ENCODE data around the gene DUSP10. TPM values are rescaled to one million over a fixed set of nuclear protein-coding genes. Genes with fewer than 3 reads are reported as not detected.

Gene DUSP10
- total RNA-seq, 1 experiment from 2014 or later, result 2.0 TPM

- no peak overlapping the region for H3K27ac Mint-ChIP-seq (ENCODE audit: unreplicated experiment)
- no peaks in the 10 kb centered on the region for H3K4me1 Mint-ChIP-seq (ENCODE audit: low read depth, unreplicated experiment)
- intact Hi-C loops (cut with micrococcal nuclease; ENCODE audit: unreplicated experiment), result no loop called here
- H3K27me3 Mint-ChIP-seq (ENCODE audit: insufficient read depth, unreplicated experiment), result no peaks in the 10 kb centered on the region
- BruUV-seq (replicated peaks), result no TSS peak
- Histone ChIP-seq H3K9me3 (no peaks in the 10 kb centered on the region), H3K36me3 (ENCODE audit: control insufficient read depth, insufficient read depth, low read length) (no peaks in the 10 kb centered on the region), H3K4me1 (0 out of 2 replicates have a peak, but pooled peaks cover 7% of the 10 kb centered on the region), H3K4me3 (ENCODE audit: low read depth, low read length) (no peak overlapping the region), H3K27me3 (replicated peaks; ENCODE audit: control insufficient read depth, insufficient read depth, low read length) (no peaks in the 10 kb centered on the region)
- CTCF ChIA-PET, result no interaction called here
- POLR2A ChIA-PET, result no interaction called here
- H3K36me3 Mint-ChIP-seq (ENCODE audit: insufficient read depth, unreplicated experiment), result no peaks in the 10 kb centered on the region
- no peak overlapping the region for H3K4me3 Mint-ChIP-seq (ENCODE audit: unreplicated experiment)
- TF ChIP-seq, protein P1, sequence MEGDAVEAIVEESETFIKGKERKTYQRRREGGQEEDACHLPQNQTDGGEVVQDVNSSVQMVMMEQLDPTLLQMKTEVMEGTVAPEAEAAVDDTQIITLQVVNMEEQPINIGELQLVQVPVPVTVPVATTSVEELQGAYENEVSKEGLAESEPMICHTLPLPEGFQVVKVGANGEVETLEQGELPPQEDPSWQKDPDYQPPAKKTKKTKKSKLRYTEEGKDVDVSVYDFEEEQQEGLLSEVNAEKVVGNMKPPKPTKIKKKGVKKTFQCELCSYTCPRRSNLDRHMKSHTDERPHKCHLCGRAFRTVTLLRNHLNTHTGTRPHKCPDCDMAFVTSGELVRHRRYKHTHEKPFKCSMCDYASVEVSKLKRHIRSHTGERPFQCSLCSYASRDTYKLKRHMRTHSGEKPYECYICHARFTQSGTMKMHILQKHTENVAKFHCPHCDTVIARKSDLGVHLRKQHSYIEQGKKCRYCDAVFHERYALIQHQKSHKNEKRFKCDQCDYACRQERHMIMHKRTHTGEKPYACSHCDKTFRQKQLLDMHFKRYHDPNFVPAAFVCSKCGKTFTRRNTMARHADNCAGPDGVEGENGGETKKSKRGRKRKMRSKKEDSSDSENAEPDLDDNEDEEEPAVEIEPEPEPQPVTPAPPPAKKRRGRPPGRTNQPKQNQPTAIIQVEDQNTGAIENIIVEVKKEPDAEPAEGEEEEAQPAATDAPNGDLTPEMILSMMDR (IDR thresholded peaks at IDR 0.05; ENCODE audit: insufficient read depth in 1 of 2, low read depth in 1 of 2, low read length in 1 of 2, severe bottlenecking in 1 of 2, unreplicated experiment in 1 of 2), result no peak
- DNase-seq, result no peak
- H3K9me3 Mint-ChIP-seq (ENCODE audit: unreplicated experiment), result no peaks in the 10 kb centered on the region
Observed at GRCh38 chr1:221739018-221739676, 2.7 kb downstream of the DUSP10 start.

DNA sequence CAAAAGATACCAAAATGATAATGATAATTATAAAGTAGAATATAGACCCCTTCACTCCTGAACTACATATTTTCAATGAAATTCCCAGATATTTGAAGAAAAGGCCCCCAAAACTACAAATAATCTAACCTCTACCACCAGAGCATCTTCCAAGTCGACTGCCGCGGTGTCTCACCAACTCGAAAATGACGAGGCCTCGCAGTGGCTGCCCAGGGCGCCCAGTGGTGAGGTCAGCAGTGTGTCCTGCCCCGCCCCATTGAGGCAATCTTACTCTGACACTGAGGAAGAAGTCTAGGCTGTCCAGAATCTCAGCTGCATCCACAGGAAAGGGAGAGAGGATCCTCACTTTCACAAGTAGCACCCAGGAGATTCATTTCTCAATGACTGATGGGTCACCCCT, 5.2 kb downstream of the DUSP10 start:
- intact Hi-C loops (cut with micrococcal nuclease; ENCODE audit: unreplicated experiment), result no loop called here
- Histone ChIP-seq H3K4me1 (no peaks in the 10 kb centered on the region), H3K36me3 (ENCODE audit: control insufficient read depth, insufficient read depth, low read length) (no peaks in the 10 kb centered on the region), H3K4me3 (ENCODE audit: low read depth, low read length) (no peak overlapping the region), H3K9me3 (no peaks in the 10 kb centered on the region), H3K27me3 (replicated peaks; ENCODE audit: control insufficient read depth, insufficient read depth, low read length) (no peaks in the 10 kb centered on the region)
- DNase-seq, result no peak
- no TSS peak for BruUV-seq (replicated peaks)
- Mint-ChIP-seq H3K4me3 (ENCODE audit: unreplicated experiment) (no peak overlapping the region), H3K4me1 (ENCODE audit: low read depth, unreplicated experiment) (no peaks in the 10 kb centered on the region), H3K27me3 (ENCODE audit: insufficient read depth, unreplicated experiment) (no peaks in the 10 kb centered on the region), H3K27ac (ENCODE audit: unreplicated experiment) (no peak overlapping the region), H3K36me3 (ENCODE audit: insufficient read depth, unreplicated experiment) (no peaks in the 10 kb centered on the region), H3K9me3 (ENCODE audit: unreplicated experiment) (no peaks in the 10 kb centered on the region)
- ChIA-PET POLR2A (no interaction called here), CTCF (no interaction called here)
- TF ChIP-seq, protein P1 (IDR thresholded peaks at IDR 0.05; ENCODE audit: insufficient read depth in 1 of 2, low read depth in 1 of 2, low read length in 1 of 2, severe bottlenecking in 1 of 2, unreplicated experiment in 1 of 2), result no peak

GRCh38 chr1:221735999-221736398, 5.9 kb downstream of the DUSP10 start:
- TF ChIP-seq, protein P1 (IDR thresholded peaks at IDR 0.05; ENCODE audit: insufficient read depth in 1 of 2, low read depth in 1 of 2, low read length in 1 of 2, severe bottlenecking in 1 of 2, unreplicated experiment in 1 of 2), result no peak
- no TSS peak for BruUV-seq (replicated peaks)
- Histone ChIP-seq H3K9me3 (no peaks in the 10 kb centered on the region), H3K36me3 (ENCODE audit: control insufficient read depth, insufficient read depth, low read length) (no peaks in the 10 kb centered on the region), H3K27me3 (replicated peaks; ENCODE audit: control insufficient read depth, insufficient read depth, low read length) (no peaks in the 10 kb centered on the region), H3K4me3 (ENCODE audit: low read depth, low read length) (no peak overlapping the region), H3K4me1 (no peaks in the 10 kb centered on the region)
- intact Hi-C loops (cut with micrococcal nuclease; ENCODE audit: unreplicated experiment), result no loop called here
- ChIA-PET CTCF (no interaction called here), POLR2A (no interaction called here)
- no peak overlapping the region for H3K27ac Mint-ChIP-seq (ENCODE audit: unreplicated experiment)
- DNase-seq, result no peak
- no peaks in the 10 kb centered on the region for H3K9me3 Mint-ChIP-seq (ENCODE audit: unreplicated experiment)
- no peaks in the 10 kb centered on the region for H3K36me3 Mint-ChIP-seq (ENCODE audit: insufficient read depth, unreplicated experiment)
- H3K27me3 Mint-ChIP-seq (ENCODE audit: insufficient read depth, unreplicated experiment), result no peaks in the 10 kb centered on the region
- no peak overlapping the region for H3K4me3 Mint-ChIP-seq (ENCODE audit: unreplicated experiment)
- no peaks in the 10 kb centered on the region for H3K4me1 Mint-ChIP-seq (ENCODE audit: low read depth, unreplicated experiment)

Measured in Caco-2 (cell line).